GM12875 (cell line): Measurements from ENCODE around the gene F13B.

Source experiments
- H3K4me3 ChIP-seq: one replicate; pipeline ENCODE4 v1.5.1; 2011; ENCODE audit warnings: low read depth, low read length, control low read depth
- CTCF ChIP-seq: IDR thresholded peaks from 2 replicates; pipeline ENCODE4 v1.5.1; 2011; ENCODE audit warnings: low read depth, mild to moderate bottlenecking, control low read depth, inconsistent platforms, low read length, moderate library complexity, borderline replicate concordance; ENCODE audit not compliant: insufficient read depth

F13B gene

GRCh38 chr1:197096137-197096536, 29.1 kb upstream of the F13B start:
- no peak overlapping the region for H3K4me3 ChIP-seq
- TF ChIP-seq CTCF, result no peak

GRCh38 chr1:197093226-197093885, 26.3 kb upstream of the F13B start:
- H3K4me3 ChIP-seq, result no peak overlapping the region
- no peak for TF ChIP-seq CTCF

DNA sequence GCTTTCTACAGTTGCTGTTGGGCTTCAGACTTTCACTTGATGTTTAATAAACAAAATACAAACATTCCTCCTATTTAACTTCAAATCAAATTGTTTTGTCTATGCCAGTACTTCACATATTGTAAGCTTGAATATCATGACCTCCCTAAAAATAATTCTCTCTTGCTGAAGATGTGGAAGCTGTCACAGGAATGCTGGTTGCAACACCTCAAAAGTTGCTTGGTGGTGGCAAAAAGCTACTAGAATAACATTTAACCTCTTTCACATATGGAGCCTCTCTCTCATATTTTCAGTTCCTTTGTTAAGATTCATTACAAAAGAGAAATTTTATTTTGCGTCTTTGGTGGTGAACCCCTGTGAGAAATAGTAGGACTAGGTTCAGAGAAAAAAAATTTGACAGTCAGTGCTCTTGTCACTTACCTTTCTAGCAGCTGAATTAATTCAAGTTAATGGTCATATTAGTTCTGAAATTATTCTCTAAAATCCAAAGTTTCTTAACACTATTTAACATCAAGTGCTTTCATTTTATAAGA, 25.5 kb upstream of the F13B start:
- H3K4me3 ChIP-seq, result no peak overlapping the region
- no peak for TF ChIP-seq CTCF

- no peak for TF ChIP-seq CTCF
- no peak overlapping the region for H3K4me3 ChIP-seq
Measured at GRCh38 chr1:197083474-197083873, 16.4 kb upstream of the F13B start.

DNA sequence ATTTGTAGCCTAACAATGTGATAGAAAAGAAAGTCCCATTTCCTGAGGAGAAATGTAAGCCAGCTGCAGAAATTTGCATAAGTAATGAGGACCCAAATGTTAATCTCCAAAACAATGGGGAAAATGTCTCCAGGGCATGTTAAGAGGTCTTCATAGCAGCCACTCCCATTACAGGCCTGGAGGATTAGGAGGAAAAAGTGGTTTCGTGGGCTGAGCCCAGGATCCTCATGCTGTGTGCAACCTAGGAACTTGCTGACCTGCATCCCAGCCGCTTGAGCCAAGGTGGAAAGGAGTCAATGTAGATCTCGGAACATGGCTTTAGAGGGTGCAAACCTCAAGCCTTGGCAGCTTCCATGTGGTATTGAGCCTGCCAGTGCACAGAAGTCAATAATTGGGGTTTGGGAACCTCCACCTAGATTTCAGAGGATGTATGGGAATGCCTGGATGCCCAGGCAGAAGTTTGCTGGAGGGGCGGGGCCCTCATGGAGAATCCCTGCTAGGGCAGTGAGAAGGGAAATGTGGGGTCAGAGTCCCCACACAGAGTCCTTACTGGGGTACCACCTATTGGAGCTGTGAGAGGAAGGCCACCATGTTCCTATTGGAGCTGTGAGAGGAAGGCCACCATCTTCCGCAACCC, 14.2 kb upstream of the F13B start:
- no peak overlapping the region for H3K4me3 ChIP-seq
- no peak for TF ChIP-seq CTCF

GRCh38 chr1:197080323-197080722, 13.3 kb upstream of the F13B start:
- no peak overlapping the region for H3K4me3 ChIP-seq
- no peak for TF ChIP-seq CTCF

DNA sequence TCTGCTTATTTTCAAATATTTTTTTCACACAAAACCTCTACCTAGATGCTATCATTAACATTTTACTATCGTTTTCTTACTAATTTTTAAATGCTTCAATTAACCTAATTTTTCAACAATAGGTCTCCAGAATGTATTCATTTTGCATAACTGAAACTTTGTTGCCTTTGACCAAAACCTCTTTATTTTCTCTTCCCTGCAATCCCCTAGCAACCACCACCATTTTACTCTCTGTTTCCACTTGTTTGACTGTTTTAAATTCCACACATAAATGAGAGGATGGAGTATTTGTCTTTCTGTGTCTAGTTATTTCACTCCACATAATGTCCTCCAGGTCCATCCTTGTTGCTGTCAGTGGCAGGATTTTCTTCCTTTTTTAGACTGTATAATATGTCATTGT, 9.5 kb upstream of the F13B start:
- H3K4me3 ChIP-seq, result no peak overlapping the region
- TF ChIP-seq CTCF, result no peak
